Measurements from ENCODE around the gene ARAF.

Gene ARAF

DNA sequence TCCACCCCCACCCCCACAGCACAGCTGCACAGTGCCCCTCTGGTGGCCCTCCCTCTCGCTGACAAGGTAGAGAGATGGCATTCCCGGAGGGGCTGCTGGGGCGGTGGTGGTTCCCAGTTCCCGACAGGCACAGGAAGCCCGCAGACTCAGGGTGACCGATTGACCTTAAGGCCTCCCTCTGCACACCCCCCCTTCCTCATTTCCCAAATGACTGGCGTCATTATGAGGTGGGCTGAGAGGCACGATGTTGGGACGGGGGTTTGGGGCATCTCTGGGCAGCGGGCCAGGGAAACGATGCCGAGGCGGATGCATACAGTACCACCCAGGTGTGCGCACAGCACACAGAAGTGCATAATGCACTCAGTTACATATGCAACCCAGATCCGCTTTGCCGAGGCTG is 17.7 kb downstream of the ARAF start:
- Histone ChIP-seq H3K4me3 (ENCODE audit: low read length) (no peak overlapping the region), H3F3A (ENCODE audit: control insufficient read depth, insufficient read depth) (no peaks in the 10 kb centered on the region), H3K9me2 (replicated peaks; ENCODE audit: control insufficient read depth, low read length) (no peaks in the 10 kb centered on the region), H4K20me1 (ENCODE audit: control insufficient read depth, insufficient read depth, low read depth, low read length) (no peaks in the 10 kb centered on the region), H3K4me1 (ENCODE audit: control insufficient read depth, low read length) (no peaks in the 10 kb centered on the region), H3K27ac (ENCODE audit: low read depth, low read length) (no peak overlapping the region), H3K4me2 (ENCODE audit: low read length) (no peak overlapping the region), H3K27me3 (ENCODE audit: control insufficient read depth, low read length) (peaks cover 8% of the 10 kb centered on the region), H3K9me3 (ENCODE audit: control insufficient read depth, insufficient read depth, low read length) (no peaks in the 10 kb centered on the region), H3K79me2 (ENCODE audit: control insufficient read depth, low read length) (no peaks in the 10 kb centered on the region), H3K36me3 (ENCODE audit: control insufficient read depth, low read length) (no peaks in the 10 kb centered on the region)
- no peak for TF ChIP-seq EZH2phosphoT487 (IDR thresholded peaks at IDR 0.05; ENCODE audit: borderline replicate concordance, low read length)
- TF ChIP-seq, protein P1, sequence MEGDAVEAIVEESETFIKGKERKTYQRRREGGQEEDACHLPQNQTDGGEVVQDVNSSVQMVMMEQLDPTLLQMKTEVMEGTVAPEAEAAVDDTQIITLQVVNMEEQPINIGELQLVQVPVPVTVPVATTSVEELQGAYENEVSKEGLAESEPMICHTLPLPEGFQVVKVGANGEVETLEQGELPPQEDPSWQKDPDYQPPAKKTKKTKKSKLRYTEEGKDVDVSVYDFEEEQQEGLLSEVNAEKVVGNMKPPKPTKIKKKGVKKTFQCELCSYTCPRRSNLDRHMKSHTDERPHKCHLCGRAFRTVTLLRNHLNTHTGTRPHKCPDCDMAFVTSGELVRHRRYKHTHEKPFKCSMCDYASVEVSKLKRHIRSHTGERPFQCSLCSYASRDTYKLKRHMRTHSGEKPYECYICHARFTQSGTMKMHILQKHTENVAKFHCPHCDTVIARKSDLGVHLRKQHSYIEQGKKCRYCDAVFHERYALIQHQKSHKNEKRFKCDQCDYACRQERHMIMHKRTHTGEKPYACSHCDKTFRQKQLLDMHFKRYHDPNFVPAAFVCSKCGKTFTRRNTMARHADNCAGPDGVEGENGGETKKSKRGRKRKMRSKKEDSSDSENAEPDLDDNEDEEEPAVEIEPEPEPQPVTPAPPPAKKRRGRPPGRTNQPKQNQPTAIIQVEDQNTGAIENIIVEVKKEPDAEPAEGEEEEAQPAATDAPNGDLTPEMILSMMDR (IDR thresholded peaks at IDR 0.05; ENCODE audit: low read depth, low read length, poor library complexity, severe bottlenecking) = no peak

DNA sequence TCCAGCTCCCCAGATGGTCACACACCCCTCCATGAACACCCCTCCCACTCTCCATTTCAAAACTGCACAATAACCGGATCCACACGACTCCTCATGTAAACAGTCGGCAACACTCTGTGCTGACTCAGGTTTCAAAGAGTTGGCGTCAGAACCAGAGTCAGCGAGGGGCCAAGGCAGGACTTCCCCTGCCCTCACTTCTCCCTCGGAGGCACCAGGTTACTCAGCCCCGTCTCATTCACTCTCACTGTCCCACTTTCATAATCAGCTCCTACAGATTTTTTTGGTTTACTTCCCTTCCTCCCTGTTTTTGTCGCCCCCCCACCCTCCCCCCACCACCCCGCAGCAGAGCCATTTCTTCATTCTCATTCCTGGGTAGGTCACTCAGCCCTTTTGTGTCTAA is 18.5 kb downstream of the ARAF start:
- Histone ChIP-seq H3K4me1 (ENCODE audit: control insufficient read depth, low read length) (no peaks in the 10 kb centered on the region), H3K27me3 (ENCODE audit: control insufficient read depth, low read length) (peaks cover 8% of the 10 kb centered on the region), H3K79me2 (ENCODE audit: control insufficient read depth, low read length) (no peaks in the 10 kb centered on the region), H3K36me3 (ENCODE audit: control insufficient read depth, low read length) (no peaks in the 10 kb centered on the region), H3F3A (ENCODE audit: control insufficient read depth, insufficient read depth) (no peaks in the 10 kb centered on the region), H3K4me2 (ENCODE audit: low read length) (no peak overlapping the region), H4K20me1 (ENCODE audit: control insufficient read depth, insufficient read depth, low read depth, low read length) (no peaks in the 10 kb centered on the region), H3K27ac (ENCODE audit: low read depth, low read length) (no peak overlapping the region), H3K9me2 (replicated peaks; ENCODE audit: control insufficient read depth, low read length) (no peaks in the 10 kb centered on the region), H3K9me3 (ENCODE audit: control insufficient read depth, insufficient read depth, low read length) (no peaks in the 10 kb centered on the region), H3K4me3 (ENCODE audit: low read length) (no peak overlapping the region)
- TF ChIP-seq, protein P1 (IDR thresholded peaks at IDR 0.05; ENCODE audit: low read depth, low read length, poor library complexity, severe bottlenecking) = no peak
- TF ChIP-seq EZH2phosphoT487 (IDR thresholded peaks at IDR 0.05; ENCODE audit: borderline replicate concordance, low read length) = no peak

DNA sequence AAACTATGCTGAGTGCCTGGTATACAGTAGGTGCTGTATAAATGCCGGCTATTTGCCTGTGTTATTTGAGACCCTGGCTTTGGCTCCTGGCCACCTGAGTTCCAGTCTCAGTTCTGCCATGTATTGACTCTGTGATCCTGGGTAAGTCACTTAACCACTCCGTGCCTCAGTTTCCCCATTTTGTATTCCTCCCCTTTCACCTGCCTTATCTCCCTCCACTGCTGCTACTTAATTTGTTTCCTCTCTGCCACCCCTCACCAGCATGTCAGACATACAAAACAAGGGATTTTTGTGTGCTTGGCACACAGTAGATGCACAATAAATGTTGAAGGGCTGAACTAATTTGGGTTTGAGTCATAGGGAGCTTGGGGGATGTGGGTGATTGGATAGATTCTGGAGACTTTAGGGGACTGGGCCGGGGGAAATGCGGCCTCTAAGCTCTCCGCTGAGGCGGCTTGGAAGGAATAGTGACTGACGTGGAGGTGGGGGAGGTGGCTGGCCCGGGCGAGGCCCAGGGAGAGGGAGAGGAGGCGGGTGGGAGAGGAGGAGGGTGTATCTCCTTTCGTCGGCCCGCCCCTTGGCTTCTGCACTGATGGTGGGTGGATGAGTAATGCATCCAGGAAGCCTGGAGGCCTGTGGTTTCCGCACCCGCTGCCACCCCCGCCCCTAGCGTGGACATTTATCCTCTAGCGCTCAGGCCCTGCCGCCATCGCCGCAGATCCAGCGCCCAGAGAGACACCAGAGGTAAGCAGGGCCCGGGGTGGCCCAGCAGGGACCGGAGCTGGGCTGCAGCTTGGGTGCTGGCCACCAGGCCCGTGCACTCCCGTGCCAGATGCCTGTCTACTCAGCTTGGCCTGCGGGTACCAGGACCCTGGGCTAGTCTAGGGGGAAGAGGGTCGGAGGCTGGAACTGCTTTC is 21.0 kb downstream of the ARAF start, which contains the start of gene TIMP1:
TIMP1 (plus strand) TSS at position 706 of the 917 bp plus-strand sequence. CDS start 980 bp downstream, outside the sequence.
- Histone ChIP-seq H3K4me1 (ENCODE audit: control insufficient read depth, low read length) (no peaks in the 10 kb centered on the region), H4K20me1 (ENCODE audit: control insufficient read depth, insufficient read depth, low read depth, low read length) (no peaks in the 10 kb centered on the region), H3K79me2 (ENCODE audit: control insufficient read depth, low read length) (no peaks in the 10 kb centered on the region), H3K9me2 (replicated peaks; ENCODE audit: control insufficient read depth, low read length) (no peaks in the 10 kb centered on the region), H3F3A (ENCODE audit: control insufficient read depth, insufficient read depth) (no peaks in the 10 kb centered on the region), H3K4me2 (ENCODE audit: low read length) (no peak within 1 kb of the TSS), H3K36me3 (ENCODE audit: control insufficient read depth, low read length) (no peaks in the 10 kb centered on the region), H3K27ac (ENCODE audit: low read depth, low read length) (no peak within 1 kb of the TSS), H3K4me3 (ENCODE audit: low read length) (no peak within 1 kb of the TSS), H3K27me3 (ENCODE audit: control insufficient read depth, low read length) (peaks cover 8% of the 10 kb centered on the region), H3K9me3 (ENCODE audit: control insufficient read depth, insufficient read depth, low read length) (no peaks in the 10 kb centered on the region)
- no peak for TF ChIP-seq EZH2phosphoT487 (IDR thresholded peaks at IDR 0.05; ENCODE audit: borderline replicate concordance, low read length)
- TF ChIP-seq, protein P1 (IDR thresholded peaks at IDR 0.05; ENCODE audit: low read depth, low read length, poor library complexity, severe bottlenecking) = no peak

All from DOHH2 (cell line).